ENCODE results near the gene SERPINB6.
"Not testable (repeated sequence)": the region's sequence is repeated elsewhere in the genome, so short reads cannot be mapped to it uniquely, and the experiment has no call there.

The SERPINB6 gene

GRCh38 chr6:2938632-2939083 is 32.7 kb downstream of the SERPINB6 start:
- POLR2A ChIA-PET, result interaction anchor here (0.6 kb wide), 1 partner anchor 121 kb away, joined by 3 read pairs; no protein-coding TSS in a partner anchor

GRCh38 chr6:2938004-2938631 is 33.2 kb downstream of the SERPINB6 start:
- ChIA-PET CTCF (interaction anchor here (0.5 to 12.7 kb wide), 2 partner anchors 57 to 93 kb away, joined by 3 to 208 read pairs; partner anchors contain the start of gene SERPINB1), POLR2A (interaction anchor here (0.6 kb wide), 1 partner anchor 121 kb away, joined by 3 read pairs; no protein-coding TSS in a partner anchor)
- no peak overlapping the region for H3K27ac ChIP-seq (ENCODE audit: insufficient read depth in 1 of 2, low read depth in 1 of 2, low read length in 2 of 2, poor library complexity in 1 of 2, severe bottlenecking in 2 of 2)
- H3K27me3 ChIP-seq (replicated peaks in 2 of 5; ENCODE audit: control insufficient read depth in 4 of 5, insufficient read depth in 5 of 5, low read length in 4 of 5), result no peaks in the 10 kb centered on the region
- no peaks in the 10 kb centered on the region for H3K36me3 ChIP-seq (ENCODE audit: control insufficient read depth in 4 of 4, insufficient read depth in 4 of 4, low read length in 3 of 4)
- H3K4me1 ChIP-seq (ENCODE audit: control extremely low read depth in 1 of 4, control insufficient read depth in 4 of 4, insufficient read depth in 4 of 4, low read length in 3 of 4), result peaks cover 4 to 28% (median 25%) of the 10 kb centered on the region in 4 experiments
- no peak for DNase-seq
- no peaks in the 10 kb centered on the region for H3K9me3 ChIP-seq (ENCODE audit: control extremely low read depth in 1 of 5, control insufficient read depth in 4 of 5, insufficient read depth in 2 of 5, low read depth in 1 of 5, low read length in 4 of 5)
- no peak overlapping the region for H3K4me3 ChIP-seq (ENCODE audit: control insufficient read depth in 1 of 7, extremely low read depth in 1 of 7, insufficient read depth in 4 of 7, low read depth in 2 of 7, low read length in 6 of 7)
- WGBS (ENCODE audit: insufficient coverage), result 92% methylated on average over 13 of the region's 16 CpGs

More at GRCh38 chr6:2938632-2939083, 32.7 kb downstream of the SERPINB6 start:
- CTCF ChIA-PET, result interaction anchor here (0.5 kb wide), 1 partner anchor 57 kb away, joined by 3 read pairs; no protein-coding TSS in a partner anchor
- Histone ChIP-seq H3K27ac (ENCODE audit: insufficient read depth in 1 of 2, low read depth in 1 of 2, low read length in 2 of 2, poor library complexity in 1 of 2, severe bottlenecking in 2 of 2) (no peak overlapping the region), H3K27me3 (replicated peaks in 2 of 5; ENCODE audit: control insufficient read depth in 4 of 5, insufficient read depth in 5 of 5, low read length in 4 of 5) (no peaks in the 10 kb centered on the region), H3K4me3 (ENCODE audit: control insufficient read depth in 1 of 7, extremely low read depth in 1 of 7, insufficient read depth in 4 of 7, low read depth in 2 of 7, low read length in 6 of 7) (no peak overlapping the region), H3K4me1 (ENCODE audit: control extremely low read depth in 1 of 4, control insufficient read depth in 4 of 4, insufficient read depth in 4 of 4, low read length in 3 of 4) (peaks cover 5 to 32% (median 29%) of the 10 kb centered on the region in 4 experiments), H3K36me3 (ENCODE audit: control insufficient read depth in 4 of 4, insufficient read depth in 4 of 4, low read length in 3 of 4) (no peaks in the 10 kb centered on the region), H3K9me3 (ENCODE audit: control extremely low read depth in 1 of 5, control insufficient read depth in 4 of 5, insufficient read depth in 2 of 5, low read depth in 1 of 5, low read length in 4 of 5) (no peaks in the 10 kb centered on the region)
- DNase-seq, result no peak
- WGBS (ENCODE audit: insufficient coverage), result 94% methylated on average over 7 of the region's 9 CpGs

- Histone ChIP-seq H3K36me3 (ENCODE audit: control insufficient read depth in 4 of 4, insufficient read depth in 4 of 4, low read length in 3 of 4) (no peaks in the 10 kb centered on the region), H3K9me3 (ENCODE audit: control extremely low read depth in 1 of 5, control insufficient read depth in 4 of 5, insufficient read depth in 2 of 5, low read depth in 1 of 5, low read length in 4 of 5) (no peaks in the 10 kb centered on the region), H3K27me3 (replicated peaks in 2 of 5; ENCODE audit: control insufficient read depth in 4 of 5, insufficient read depth in 5 of 5, low read length in 4 of 5) (no peaks in the 10 kb centered on the region), H3K4me3 (ENCODE audit: control insufficient read depth in 1 of 7, extremely low read depth in 1 of 7, insufficient read depth in 4 of 7, low read depth in 2 of 7, low read length in 6 of 7) (no peak overlapping the region), H3K4me1 (ENCODE audit: control extremely low read depth in 1 of 4, control insufficient read depth in 4 of 4, insufficient read depth in 4 of 4, low read length in 3 of 4) (peaks cover 0 to 27% (median 21%) of the 10 kb centered on the region in 4 experiments), H3K27ac (ENCODE audit: insufficient read depth in 1 of 2, low read depth in 1 of 2, low read length in 2 of 2, poor library complexity in 1 of 2, severe bottlenecking in 2 of 2) (no peak overlapping the region)
- no peak for DNase-seq
- ChIA-PET CTCF (interaction anchor here (12.7 kb wide), 1 partner anchor 92 kb away, joined by 208 read pairs; the partner anchor contains the start of gene SERPINB1), POLR2A (no interaction called here)
- WGBS (ENCODE audit: insufficient coverage), result 88% methylated on average over 3 of the region's 3 CpGs
Observed at GRCh38 chr6:2937627-2938003, 33.8 kb downstream of the SERPINB6 start.

GRCh38 chr6:2935566-2936291 is 35.6 kb downstream of the SERPINB6 start:
- H3K4me1 ChIP-seq (ENCODE audit: control extremely low read depth in 1 of 4, control insufficient read depth in 4 of 4, insufficient read depth in 4 of 4, low read length in 3 of 4), result peaks cover 0 to 24% (median 14%) of the 10 kb centered on the region in 4 experiments
- no peak overlapping the region for H3K27ac ChIP-seq (ENCODE audit: insufficient read depth in 1 of 2, low read depth in 1 of 2, low read length in 2 of 2, poor library complexity in 1 of 2, severe bottlenecking in 2 of 2)
- ChIA-PET CTCF (interaction anchor here (1.0 to 12.7 kb wide), 13 partner anchors 9 to 198 kb away, joined by 3 to 208 read pairs (median 6); partner anchors contain the start of gene SERPINB1), POLR2A (no interaction called here)
- H3K9me3 ChIP-seq (ENCODE audit: control extremely low read depth in 1 of 5, control insufficient read depth in 4 of 5, insufficient read depth in 2 of 5, low read depth in 1 of 5, low read length in 4 of 5), result no peaks in the 10 kb centered on the region
- no peak for DNase-seq
- no peaks in the 10 kb centered on the region for H3K27me3 ChIP-seq (replicated peaks in 2 of 5; ENCODE audit: control insufficient read depth in 4 of 5, insufficient read depth in 5 of 5, low read length in 4 of 5)
- H3K36me3 ChIP-seq (ENCODE audit: control insufficient read depth in 4 of 4, insufficient read depth in 4 of 4, low read length in 3 of 4), result no peaks in the 10 kb centered on the region
- WGBS (ENCODE audit: insufficient coverage), result 96% methylated on average over 42 of the region's 44 CpGs
- H3K4me3 ChIP-seq (ENCODE audit: control insufficient read depth in 1 of 7, extremely low read depth in 1 of 7, insufficient read depth in 4 of 7, low read depth in 2 of 7, low read length in 6 of 7), result no peak overlapping the region

- no peaks in the 10 kb centered on the region for H3K36me3 ChIP-seq (ENCODE audit: control insufficient read depth in 4 of 4, insufficient read depth in 4 of 4, low read length in 3 of 4)
- no peaks in the 10 kb centered on the region for H3K27me3 ChIP-seq (replicated peaks in 2 of 5; ENCODE audit: control insufficient read depth in 4 of 5, insufficient read depth in 5 of 5, low read length in 4 of 5)
- peaks cover 0 to 24% (median 10%) of the 10 kb centered on the region in 4 experiments for H3K4me1 ChIP-seq (ENCODE audit: control extremely low read depth in 1 of 4, control insufficient read depth in 4 of 4, insufficient read depth in 4 of 4, low read length in 3 of 4)
- H3K9me3 ChIP-seq (ENCODE audit: control extremely low read depth in 1 of 5, control insufficient read depth in 4 of 5, insufficient read depth in 2 of 5, low read depth in 1 of 5, low read length in 4 of 5), result no peaks in the 10 kb centered on the region
- ChIA-PET CTCF (interaction anchor here (0.9 to 12.7 kb wide), 14 partner anchors 12 to 151 kb away, joined by 3 to 208 read pairs (median 4); partner anchors contain the start of gene SERPINB1), POLR2A (interaction anchor here (1.0 kb wide), 1 partner anchor 9 kb away, joined by 4 read pairs; no protein-coding TSS in a partner anchor)
- no peak overlapping the region for H3K4me3 ChIP-seq (ENCODE audit: control insufficient read depth in 1 of 7, extremely low read depth in 1 of 7, insufficient read depth in 4 of 7, low read depth in 2 of 7, low read length in 6 of 7)
- no peak for DNase-seq
- no CpG with 5 or more reads among the region's 1 CpG for WGBS (ENCODE audit: insufficient coverage)
- H3K27ac ChIP-seq (ENCODE audit: insufficient read depth in 1 of 2, low read depth in 1 of 2, low read length in 2 of 2, poor library complexity in 1 of 2, severe bottlenecking in 2 of 2), result no peak overlapping the region
Observed at GRCh38 chr6:2934057-2934456, 37.3 kb downstream of the SERPINB6 start.

- CTCF ChIA-PET, result interaction anchor here (0.7 to 12.7 kb wide), 18 partner anchors 12 to 160 kb away, joined by 3 to 208 read pairs (median 7); partner anchors contain the start of genes RIPK1 and SERPINB1
- peaks cover 0 to 22% (median 10%) of the 10 kb centered on the region in 4 experiments for H3K4me1 ChIP-seq (ENCODE audit: control extremely low read depth in 1 of 4, control insufficient read depth in 4 of 4, insufficient read depth in 4 of 4, low read length in 3 of 4)
- H3K27me3 ChIP-seq (replicated peaks in 2 of 5; ENCODE audit: control insufficient read depth in 4 of 5, insufficient read depth in 5 of 5, low read length in 4 of 5); H3K27ac ChIP-seq (ENCODE audit: insufficient read depth in 1 of 2, low read depth in 1 of 2, low read length in 2 of 2, poor library complexity in 1 of 2, severe bottlenecking in 2 of 2); H3K36me3 ChIP-seq (ENCODE audit: control insufficient read depth in 4 of 4, insufficient read depth in 4 of 4, low read length in 3 of 4); H3K4me3 ChIP-seq (ENCODE audit: control insufficient read depth in 1 of 7, extremely low read depth in 1 of 7, insufficient read depth in 4 of 7, low read depth in 2 of 7, low read length in 6 of 7); POLR2A ChIA-PET; DNase-seq; H3K9me3 ChIP-seq (ENCODE audit: control extremely low read depth in 1 of 5, control insufficient read depth in 4 of 5, insufficient read depth in 2 of 5, low read depth in 1 of 5, low read length in 4 of 5): not testable (repeated sequence)
- 60% methylated on average over 6 of the region's 11 CpGs for WGBS (ENCODE audit: insufficient coverage)
Observed at GRCh38 chr6:2932911-2933310, 38.5 kb downstream of the SERPINB6 start.

Measured in common myeloid progenitor, CD34-positive (primary cell).